Measurements from ENCODE around the gene TAS2R30. TPM values are rescaled to one million over a fixed set of nuclear protein-coding genes. Genes with fewer than 3 reads are reported as not detected.

Gene TAS2R30
- under 1 TPM in 1 of 4 donors, not detected in 3; 0.16 TPM for polyA plus RNA-seq (ENCODE audit: insufficient read length in 4 of 4)

GRCh38 chr12:11134305-11134704, at the start of gene TAS2R30:
Gene TAS2R30 (minus strand): TSS chr12:11134644. CDS start chr12:11134244, 400 bp downstream.
- DNase-seq (ENCODE audit: low read depth in 4 of 4, low spot score in 3 of 4): no peak

GRCh38 chr12:11183011-11183410, 48.6 kb upstream of the TAS2R30 start:
- DNase-seq (ENCODE audit: low read depth in 4 of 4, low spot score in 3 of 4): no peak

- no peak for DNase-seq (ENCODE audit: low read depth in 4 of 4, low spot score in 3 of 4)
Measured at GRCh38 chr12:11182529-11182928, 48.1 kb upstream of the TAS2R30 start.

- DNase-seq (ENCODE audit: low read depth in 4 of 4, low spot score in 3 of 4): no peak
Measured at GRCh38 chr12:11178250-11178649, 43.8 kb upstream of the TAS2R30 start.

- DNase-seq (ENCODE audit: low read depth in 4 of 4, low spot score in 3 of 4): no peak
Measured at GRCh38 chr12:11174022-11174421, 39.6 kb upstream of the TAS2R30 start.

GRCh38 chr12:11171969-11172675, 37.7 kb upstream of the TAS2R30 start:
- DNase-seq (ENCODE audit: low read depth in 4 of 4, low spot score in 3 of 4): peak in 3 of 4 donors; percentile 32 to 45 (median 39)

GRCh38 chr12:11171145-11171968, 36.9 kb upstream of the TAS2R30 start, which contains the start of gene SMIM10L1:
Gene SMIM10L1 (plus strand): TSS chr12:11171194. CDS start chr12:11171357, 163 bp downstream.
- peak; percentile 88 to 91 (median 90) for DNase-seq (ENCODE audit: low read depth in 4 of 4, low spot score in 3 of 4)

GRCh38 chr12:11170810-11171144, 36.3 kb upstream of the TAS2R30 start:
- no peak for DNase-seq (ENCODE audit: low read depth in 4 of 4, low spot score in 3 of 4)

- DNase-seq (ENCODE audit: low read depth in 4 of 4, low spot score in 3 of 4): no peak
Measured at GRCh38 chr12:11166300-11166699, 31.9 kb upstream of the TAS2R30 start.

GRCh38 chr12:11164384-11164783, 29.9 kb upstream of the TAS2R30 start:
- no peak for DNase-seq (ENCODE audit: low read depth in 4 of 4, low spot score in 3 of 4)

GRCh38 chr12:11162502-11162901, 28.1 kb upstream of the TAS2R30 start:
- DNase-seq (ENCODE audit: low read depth in 4 of 4, low spot score in 3 of 4): no peak

- no peak for DNase-seq (ENCODE audit: low read depth in 4 of 4, low spot score in 3 of 4)
Measured at GRCh38 chr12:11158885-11159444, 24.5 kb upstream of the TAS2R30 start.

- no peak for DNase-seq (ENCODE audit: low read depth in 4 of 4, low spot score in 3 of 4)
Measured at GRCh38 chr12:11154400-11154925, 20.0 kb upstream of the TAS2R30 start.

- DNase-seq (ENCODE audit: low read depth in 4 of 4, low spot score in 3 of 4): no peak
Measured at GRCh38 chr12:11152725-11153124, 18.3 kb upstream of the TAS2R30 start.

GRCh38 chr12:11150832-11151231, 16.4 kb upstream of the TAS2R30 start:
- DNase-seq (ENCODE audit: low read depth in 4 of 4, low spot score in 3 of 4): no peak

- DNase-seq (ENCODE audit: low read depth in 4 of 4, low spot score in 3 of 4): no peak
Measured at GRCh38 chr12:11147420-11147819, 13.0 kb upstream of the TAS2R30 start.

- no peak for DNase-seq (ENCODE audit: low read depth in 4 of 4, low spot score in 3 of 4)
Measured at GRCh38 chr12:11144297-11144696, 9.9 kb upstream of the TAS2R30 start.

- no peak for DNase-seq (ENCODE audit: low read depth in 4 of 4, low spot score in 3 of 4)
Measured at GRCh38 chr12:11143352-11143751, 8.9 kb upstream of the TAS2R30 start.

GRCh38 chr12:11136075-11136474, 1.6 kb upstream of the TAS2R30 start:
- DNase-seq (ENCODE audit: low read depth in 4 of 4, low spot score in 3 of 4): no peak

- DNase-seq (ENCODE audit: low read depth in 4 of 4, low spot score in 3 of 4): no peak
Measured at GRCh38 chr12:11133816-11134215, 628 bp downstream of the TAS2R30 start.

GRCh38 chr12:11133162-11133561, 1.3 kb downstream of the TAS2R30 start:
- no peak for DNase-seq (ENCODE audit: low read depth in 4 of 4, low spot score in 3 of 4)
